ENCODE measurements around the gene KIF25.

Gene KIF25

GRCh38 chr6:168029459-168030217 is 32.2 kb downstream of the KIF25 start:
- no peak for TF ChIP-seq CTCF (conservative IDR thresholded peaks at IDR 0.05)
- H3K27ac ChIP-seq, result peak overlapping the region; percentile 47

DNA sequence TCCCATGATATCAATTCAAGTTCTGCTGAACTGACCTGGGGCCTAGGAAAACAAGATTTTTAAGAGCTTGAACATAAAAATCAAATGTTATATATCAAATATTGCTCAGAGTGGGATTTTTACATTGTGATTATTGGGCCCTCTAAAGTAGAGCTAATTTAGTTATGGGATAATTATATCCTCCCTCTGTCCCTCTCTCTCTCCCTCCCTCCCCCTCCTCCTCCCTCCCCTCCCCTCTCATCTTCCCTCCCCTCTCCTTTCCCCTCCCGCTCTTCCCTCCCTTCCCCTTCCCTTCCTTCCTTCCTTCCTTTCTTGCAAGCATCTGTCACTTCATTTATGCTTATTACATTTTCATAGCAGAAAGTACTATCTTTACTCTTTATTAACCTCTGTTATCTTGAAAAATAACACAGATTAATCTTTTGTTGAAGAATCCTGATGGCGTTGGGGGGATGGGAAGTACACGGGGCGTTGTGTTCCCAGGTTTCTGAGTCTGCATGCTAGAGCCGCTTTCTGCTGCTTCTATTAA is 32.8 kb downstream of the KIF25 start:
- TF ChIP-seq CTCF (conservative IDR thresholded peaks at IDR 0.05), result no peak
- peak overlapping the region; percentile 47 for H3K27ac ChIP-seq

GRCh38 chr6:168030908-168031307 is 33.4 kb downstream of the KIF25 start:
- peak overlapping the region; percentile 47 for H3K27ac ChIP-seq
- no peak for TF ChIP-seq CTCF (conservative IDR thresholded peaks at IDR 0.05)

DNA sequence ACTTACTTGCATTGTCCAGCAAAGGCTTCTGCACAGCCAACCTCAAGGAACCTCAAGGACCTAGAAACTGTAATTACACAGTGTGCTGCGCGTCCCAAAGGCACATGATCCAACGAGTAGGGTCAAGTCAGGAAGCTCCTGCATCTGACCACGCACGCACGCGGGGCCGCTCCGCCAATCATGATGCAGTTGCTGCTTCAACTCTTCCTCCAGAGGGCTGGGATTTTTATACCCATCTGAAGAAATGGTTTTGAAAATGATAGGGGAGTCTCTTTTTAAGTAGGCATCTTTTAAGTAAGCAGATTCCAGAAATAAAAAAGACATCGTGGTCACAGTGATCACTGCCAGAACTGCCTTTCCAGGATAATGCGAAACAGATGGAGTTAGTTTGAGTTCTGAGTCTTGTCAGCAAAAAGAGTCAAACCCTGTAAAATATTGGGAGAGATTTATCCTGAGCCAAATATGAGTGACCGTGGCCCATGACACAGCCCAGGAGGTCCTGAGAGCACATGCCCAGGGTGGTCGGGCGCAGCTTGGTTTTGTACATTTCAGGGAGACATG is 34.0 kb downstream of the KIF25 start:
- TF ChIP-seq CTCF (conservative IDR thresholded peaks at IDR 0.05), result no peak
- H3K27ac ChIP-seq, result no peak overlapping the region

DNA sequence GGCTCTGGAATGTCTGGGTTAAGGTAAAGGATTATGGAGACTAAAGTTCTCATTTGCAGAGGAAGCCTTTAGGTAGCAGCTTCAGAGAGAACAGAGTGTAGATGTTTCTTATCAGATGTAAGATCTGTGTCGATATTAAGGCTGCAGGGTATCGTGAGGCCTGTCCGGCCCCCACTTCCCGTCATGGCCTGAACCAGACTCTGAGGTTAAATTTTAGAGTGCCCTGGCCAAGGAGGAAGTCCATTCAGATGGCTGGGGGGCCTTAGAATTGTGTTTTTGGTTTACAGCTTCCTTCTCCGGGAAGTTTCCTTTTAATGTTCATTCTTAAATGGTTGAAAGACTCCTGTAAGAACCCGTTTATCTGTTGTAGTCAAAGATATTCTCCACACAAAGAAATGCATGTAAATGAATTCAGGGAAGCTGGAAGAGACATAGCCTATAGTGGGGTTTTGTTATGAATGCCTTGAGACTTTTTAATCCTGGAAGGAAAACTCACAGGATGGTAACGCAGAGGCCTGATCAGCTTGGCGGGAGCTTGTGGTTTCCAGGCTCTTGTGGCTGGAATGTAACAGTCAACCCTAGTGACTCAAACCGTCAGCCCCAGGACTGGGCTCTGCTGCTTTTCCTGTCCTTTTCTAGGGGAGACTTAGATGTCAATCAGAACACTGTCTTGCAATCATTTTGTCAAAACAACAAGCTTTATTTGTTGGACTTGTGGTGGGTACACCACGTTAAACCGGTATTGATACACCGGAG is 34.7 kb downstream of the KIF25 start:
- no peak overlapping the region for H3K27ac ChIP-seq
- TF ChIP-seq CTCF (conservative IDR thresholded peaks at IDR 0.05), result no peak

- no peak overlapping the region for H3K27ac ChIP-seq
Measured at GRCh38 chr6:168033791-168034190, 36.3 kb downstream of the KIF25 start.

More at GRCh38 chr6:168033791-168034190, 36.3 kb downstream of the KIF25 start:
- no peak for TF ChIP-seq CTCF (conservative IDR thresholded peaks at IDR 0.05)

Measured in VCaP (cell line).